Trophoblast cell (in vitro differentiated cells and primary cell): Measurements from ENCODE around the gene PCP4L1.

Source experiments
- DNase-seq, 2 donors: peaks; one replicate each; pipeline ENCODE4 v3.0.0-alpha.2; 2016
- H2AFZ ChIP-seq: 2 replicates; pipeline ENCODE4 v1.6.1; 2013; ENCODE audit warnings: low read length, moderate library complexity, mild to moderate bottlenecking; ENCODE audit not compliant: insufficient read depth, poor library complexity
- H2AK5ac ChIP-seq: 2 replicates; pipeline ENCODE4 v1.6.1; 2013; ENCODE audit warnings: mild to moderate bottlenecking, low read length
- H2BK120ac ChIP-seq: 2 replicates; pipeline ENCODE4 v1.6.1; 2013; ENCODE audit warnings: low read length, mild to moderate bottlenecking, moderate library complexity; ENCODE audit not compliant: insufficient read depth, poor library complexity
- H2BK12ac ChIP-seq: 2 replicates; pipeline ENCODE4 v1.6.1; 2013; ENCODE audit warnings: mild to moderate bottlenecking, low read length, moderate library complexity
- H2BK5ac ChIP-seq: 2 replicates; pipeline ENCODE4 v1.6.1; 2013; ENCODE audit warnings: low read length, low read depth, moderate library complexity, mild to moderate bottlenecking; ENCODE audit not compliant: poor library complexity
- H3K14ac ChIP-seq: 2 replicates; pipeline ENCODE4 v1.6.1; 2013; ENCODE audit warnings: mild to moderate bottlenecking, low read length
- H3K18ac ChIP-seq: 2 replicates; pipeline ENCODE4 v1.6.1; 2013; ENCODE audit warnings: mild to moderate bottlenecking, low read length
- H3K23ac ChIP-seq: 2 replicates; pipeline ENCODE4 v1.6.1; 2013; ENCODE audit warnings: low read length
- H3K27ac ChIP-seq: 2 replicates; pipeline ENCODE4 v1.5.1; 2013; ENCODE audit warnings: low read depth, mild to moderate bottlenecking, inconsistent platforms, low read length, moderate library complexity
- H3K27me3 ChIP-seq: 2 replicates; pipeline ENCODE4 v1.6.1; 2013; ENCODE audit warnings: inconsistent platforms, mild to moderate bottlenecking, low read length, moderate library complexity; ENCODE audit not compliant: insufficient read depth
- H3K36me3 ChIP-seq, 2 experiments: 1 replicate in 1 of 2; 2 replicates in 1 of 2; pipeline ENCODE4 v1.6.1; 2013; ENCODE audit warnings: low read length in 2 of 2, mild to moderate bottlenecking in 2 of 2, moderate library complexity in 1 of 2; ENCODE audit not compliant: insufficient read depth in 2 of 2, control insufficient read depth in 1 of 2
- H3K4ac ChIP-seq: 2 replicates; pipeline ENCODE4 v1.6.1; 2013; ENCODE audit warnings: low read depth, mild to moderate bottlenecking, low read length, moderate library complexity
- H3K4me1 ChIP-seq, 2 experiments: 1 replicate in 1 of 2; 2 replicates in 1 of 2; pipeline ENCODE4 v1.6.1; 2013; ENCODE audit warnings: low read length in 2 of 2, mild to moderate bottlenecking in 2 of 2, moderate library complexity in 1 of 2; ENCODE audit not compliant: insufficient read depth in 2 of 2, control insufficient read depth in 1 of 2
- H3K4me2 ChIP-seq: 2 replicates; pipeline ENCODE4 v1.6.1; 2013; ENCODE audit warnings: inconsistent platforms, mild to moderate bottlenecking, low read length, moderate library complexity
- H3K4me3 ChIP-seq: 2 replicates; pipeline ENCODE4 v1.5.1; 2013; ENCODE audit warnings: mild to moderate bottlenecking, low read depth, low read length, inconsistent platforms
- H3K79me1 ChIP-seq: one replicate; pipeline ENCODE4 v1.6.1; 2013; ENCODE audit warnings: low read length
- H3K79me2 ChIP-seq: 2 replicates; pipeline ENCODE4 v1.6.1; 2013; ENCODE audit warnings: low read length, mild to moderate bottlenecking; ENCODE audit not compliant: control insufficient read depth, insufficient read depth, poor library complexity
- H3K9ac ChIP-seq: 2 replicates; pipeline ENCODE4 v1.6.1; 2013; ENCODE audit warnings: mild to moderate bottlenecking, low read length
- H3K9me3 ChIP-seq: 2 replicates; pipeline ENCODE4 v1.6.1; 2013; ENCODE audit warnings: low read depth, mild to moderate bottlenecking, control low read depth, inconsistent platforms, low read length; ENCODE audit not compliant: insufficient read depth
- H4K12ac ChIP-seq: 2 replicates; pipeline ENCODE4 v1.6.1; 2013; ENCODE audit warnings: low read depth, mild to moderate bottlenecking, low read length, moderate library complexity
- H4K8ac ChIP-seq: 2 replicates; pipeline ENCODE4 v1.6.1; 2013; ENCODE audit warnings: low read depth, mild to moderate bottlenecking, low read length, moderate library complexity
- H4K91ac ChIP-seq: one replicate; pipeline ENCODE4 v1.6.1; 2013; ENCODE audit warnings: low read depth, mild to moderate bottlenecking, low read length, moderate library complexity
- WGBS: extraction: QIAGEN DNeasy Blood & Tissue Kit; methylation state at CpG from one replicate; pipeline ENCODE4 v1.1.7; 2013; ENCODE audit warnings: missing lambda C conversion rate; ENCODE audit not compliant: insufficient read length, insufficient coverage; ENCODE audit errors: extremely low coverage; 5-methylcytosine and 5-hydroxymethylcytosine counted together

PCP4L1 gene

DNA sequence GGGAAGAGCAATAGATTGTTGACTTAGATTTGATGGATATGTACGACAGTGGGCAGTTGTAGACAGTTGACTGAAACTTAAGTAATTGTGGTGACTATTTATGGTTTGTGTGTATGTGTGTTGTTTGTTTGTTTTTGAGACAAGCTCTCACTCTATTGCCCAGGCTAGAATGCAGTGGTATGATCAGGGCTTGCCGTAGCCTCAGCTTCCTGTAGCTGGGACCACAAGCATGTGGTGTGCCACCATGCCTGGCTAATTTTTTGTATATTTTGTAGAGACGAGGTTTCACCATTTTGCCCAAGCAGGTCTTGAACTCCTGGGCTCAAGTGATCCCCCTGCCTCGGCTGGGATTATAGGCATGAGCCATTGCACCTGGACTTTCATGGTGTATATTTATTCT lies 65.5 kb downstream of the PCP4L1 start:
- no peaks in the 10 kb centered on the region for H3K79me1 ChIP-seq
- no CpG with 5 or more reads among the region's 4 CpGs for WGBS
- H3K18ac ChIP-seq = no peak overlapping the region
- H3K9me3 ChIP-seq = no peaks in the 10 kb centered on the region
- H3K36me3 ChIP-seq = peaks cover 20 to 25% of the 10 kb centered on the region in 2 experiments
- no peak overlapping the region for H2BK5ac ChIP-seq
- H3K14ac ChIP-seq = no peak overlapping the region
- DNase-seq = no peak
- H3K4me2 ChIP-seq = no peak overlapping the region
- H2BK120ac ChIP-seq = no peak overlapping the region
- H3K27me3 ChIP-seq = no peaks in the 10 kb centered on the region
- no peak overlapping the region for H4K8ac ChIP-seq
- no peak overlapping the region for H3K23ac ChIP-seq
- H2AK5ac ChIP-seq = no peak overlapping the region
- H3K4ac ChIP-seq = no peak overlapping the region
- H3K27ac ChIP-seq = no peak overlapping the region
- H2BK12ac ChIP-seq = no peak overlapping the region
- no peak overlapping the region for H2AFZ ChIP-seq
- H3K4me3 ChIP-seq = no peak overlapping the region
- no peaks in the 10 kb centered on the region for H3K79me2 ChIP-seq
- no peak overlapping the region for H3K9ac ChIP-seq
- no peaks in the 10 kb centered on the region for H3K4me1 ChIP-seq
- H4K12ac ChIP-seq = no peak overlapping the region
- no peak overlapping the region for H4K91ac ChIP-seq

- Histone ChIP-seq H3K27me3 (no peaks in the 10 kb centered on the region), H3K36me3 (peaks cover 25 to 31% of the 10 kb centered on the region in 2 experiments), H3K4ac (no peak overlapping the region), H3K23ac (no peak overlapping the region), H2BK120ac (no peak overlapping the region), H3K9ac (no peak overlapping the region), H3K79me1 (no peaks in the 10 kb centered on the region), H2AK5ac (no peak overlapping the region), H4K91ac (no peak overlapping the region), H2BK12ac (no peak overlapping the region), H4K8ac (no peak overlapping the region), H3K18ac (no peak overlapping the region), H3K9me3 (no peaks in the 10 kb centered on the region), H3K14ac (no peak overlapping the region), H3K4me2 (no peak overlapping the region), H4K12ac (no peak overlapping the region), H3K79me2 (no peaks in the 10 kb centered on the region), H3K4me1 (peaks cover 2 to 3% of the 10 kb centered on the region in 2 experiments), H3K4me3 (no peak overlapping the region), H2BK5ac (no peak overlapping the region), H3K27ac (peak overlapping the region; percentile 52), H2AFZ (no peak overlapping the region)
- DNase-seq = peak; percentile 29 to 63
- no CpG with 5 or more reads among the region's 4 CpGs for WGBS
Observed at GRCh38 chr1:161330346-161330745, 71.8 kb downstream of the PCP4L1 start.

DNA sequence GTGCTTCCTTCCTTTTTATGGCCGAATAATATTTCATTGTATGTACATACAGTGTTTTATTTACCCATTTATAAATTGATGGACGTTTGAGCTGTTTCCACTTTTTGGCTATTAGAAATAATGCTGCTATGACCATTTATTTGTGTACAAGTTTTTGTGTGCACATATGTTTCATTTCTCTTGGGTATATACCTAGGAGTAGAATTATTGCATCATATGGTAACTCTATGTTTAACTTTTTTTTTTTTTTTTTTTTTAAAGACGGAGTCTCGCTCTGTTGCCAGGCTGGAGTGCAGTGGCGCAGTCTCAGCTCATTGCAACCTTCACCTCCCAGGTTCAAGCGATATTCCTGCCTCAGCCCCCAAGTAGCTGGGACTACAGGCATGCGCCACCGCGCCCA lies 74.6 kb downstream of the PCP4L1 start:
- no peaks in the 10 kb centered on the region for H3K79me1 ChIP-seq

More for the DNA sequence above, 74.6 kb downstream of the PCP4L1 start:
- Histone ChIP-seq H2BK5ac (no peak overlapping the region), H3K36me3 (peaks cover 22 to 24% of the 10 kb centered on the region in 2 experiments), H2BK120ac (no peak overlapping the region), H3K4ac (no peak overlapping the region), H3K9ac (no peak overlapping the region), H3K23ac (no peak overlapping the region), H3K27me3 (no peaks in the 10 kb centered on the region), H3K4me1 (peaks cover 2 to 3% of the 10 kb centered on the region in 2 experiments), H4K8ac (no peak overlapping the region), H3K4me2 (no peak overlapping the region), H2AK5ac (no peak overlapping the region), H3K14ac (no peak overlapping the region), H2BK12ac (no peak overlapping the region), H3K4me3 (no peak overlapping the region), H3K9me3 (no peaks in the 10 kb centered on the region), H3K79me2 (no peaks in the 10 kb centered on the region), H2AFZ (no peak overlapping the region), H3K18ac (no peak overlapping the region), H4K12ac (no peak overlapping the region), H3K27ac (no peak overlapping the region), H4K91ac (no peak overlapping the region)
- no CpG with 5 or more reads among the region's 9 CpGs for WGBS
- DNase-seq = no peak
